Smooth muscle cell (in vitro differentiated cells): ENCODE measurements around the gene KSR1. TPM values are rescaled to one million over a fixed set of nuclear protein-coding genes. Genes with fewer than 3 reads are reported as not detected.
"Not testable (repeated sequence)": the region's sequence is repeated elsewhere in the genome, so short reads cannot be mapped to it uniquely, and the experiment has no call there.

ENCODE experiments used
- DNase-seq: peaks from one replicate; lab custom pipeline; 2025; ENCODE audit not compliant: unreplicated experiment; lab: John Stamatoyannopoulos, UW
- H2AFZ ChIP-seq: fragments of 200-600 bp; sonication (generic); 2 replicates; pipeline ENCODE4 v1.6.0; 2016; ENCODE audit warnings: antibody characterized with exemption, low read depth, mild to moderate bottlenecking
- H3F3A ChIP-seq: fragments of 200-600 bp; sonication (generic); 2 replicates; pipeline ENCODE4 v1.6.0; 2017; ENCODE audit warnings: antibody characterized with exemption, low read depth
- H3K27ac ChIP-seq: fragments of 200-600 bp; sonication (generic); 2 replicates; pipeline ENCODE4 v1.5.1; 2016; ENCODE audit warnings: low read depth, mild to moderate bottlenecking
- H3K27me3 ChIP-seq: fragments of 200-600 bp; sonication (generic); 2 replicates; pipeline ENCODE4 v1.6.1; 2016; ENCODE audit warnings: low read depth, mild to moderate bottlenecking
- H3K36me3 ChIP-seq: fragments of 200-600 bp; sonication (generic); 2 replicates; pipeline ENCODE4 v1.5.1; 2016; ENCODE audit warnings: low read depth
- H3K4me1 ChIP-seq: fragments of 200-600 bp; sonication (generic); 2 replicates; pipeline ENCODE4 v1.5.1; 2016; ENCODE audit warnings: low read depth
- H3K4me2 ChIP-seq: fragments of 200-600 bp; sonication (generic); 2 replicates; pipeline ENCODE4 v1.6.0; 2016; ENCODE audit warnings: mild to moderate bottlenecking
- H3K4me3 ChIP-seq: fragments of 200-600 bp; sonication (generic); 2 replicates; pipeline ENCODE4 v1.5.1; 2016; ENCODE audit warnings: mild to moderate bottlenecking
- H3K79me2 ChIP-seq: fragments of 200-600 bp; sonication (generic); 2 replicates; pipeline ENCODE4 v1.6.0; 2016; ENCODE audit warnings: low read depth, mild to moderate bottlenecking
- H3K9ac ChIP-seq: fragments of 200-600 bp; sonication (generic); 2 replicates; pipeline ENCODE4 v1.6.0; 2016; ENCODE audit warnings: low read depth
- H3K9me3 ChIP-seq: fragments of 200-600 bp; sonication (generic); replicated peaks from 2 replicates; pipeline ENCODE4 v1.5.1; 2016; ENCODE audit warnings: low read depth
- H4K20me1 ChIP-seq: fragments of 200-600 bp; sonication (generic); 2 replicates; pipeline ENCODE4 v1.6.0; 2016; ENCODE audit warnings: low read depth
- WGBS: methylation state at CpG from one replicate; pipeline ENCODE4 v1.1.7; 2016; ENCODE audit warnings: low lambda C conversion rate; 5-methylcytosine and 5-hydroxymethylcytosine counted together
- polyA plus RNA-seq: library from polyadenylated mRNA; unstranded; fragments of >200 nt; fragmentation: Nextera tagmentation; extraction: Ambion mirVana; gene quantifications from 2 replicates; pipeline ENCODE4 v1.2.1, GENCODE V29; 2016
- small RNA-seq: library from RNA; depleted of rRNA; stranded (forward); fragments of <200 nt; gene quantifications from one replicate; pipeline ENCODE3, GENCODE V24; 2014
- total RNA-seq: library from RNA; depleted of rRNA; stranded (reverse); fragments of >200 nt; gene quantifications from 2 replicates; pipeline ENCODE4 v1.2.3, GENCODE V29; 2014
- TF ChIP-seq, protein P1 (sequence below): fragments of 200-600 bp; sonication (generic); IDR thresholded peaks from 2 replicates; pipeline ENCODE4 v1.5.1; 2017; ENCODE audit warnings: borderline replicate concordance, mild to moderate bottlenecking, antibody characterized with exemption; ENCODE audit not compliant: insufficient read depth, poor library complexity, severe bottlenecking

Gene KSR1
- total and polyA plus RNA-seq, 2 experiments from 2014 or later, result 40.4 to 65.1 TPM

DNA sequence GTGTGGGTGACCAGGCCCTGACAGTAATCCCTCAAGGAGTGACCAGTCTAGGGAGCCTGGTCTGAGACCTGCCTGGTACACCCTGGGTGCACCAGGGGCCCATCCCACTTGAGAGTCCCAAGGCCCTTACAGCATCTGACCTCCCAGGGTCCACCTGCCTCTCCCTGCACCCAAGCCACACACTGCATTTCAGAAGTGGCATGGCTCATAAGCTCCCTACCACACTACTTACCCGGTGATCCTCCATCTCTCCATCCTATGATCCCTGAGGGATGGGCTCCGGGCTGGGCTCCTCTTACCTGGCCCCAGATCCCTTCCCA is 215.3 kb downstream of the KSR1 start:
- no peak overlapping the region for H3K27ac ChIP-seq
- no peaks in the 10 kb centered on the region for H3K36me3 ChIP-seq
- H3K9ac ChIP-seq, result no peak overlapping the region
- H3K9me3 ChIP-seq, result no peaks in the 10 kb centered on the region
- H2AFZ ChIP-seq, result no peak overlapping the region
- TF ChIP-seq, protein P1, sequence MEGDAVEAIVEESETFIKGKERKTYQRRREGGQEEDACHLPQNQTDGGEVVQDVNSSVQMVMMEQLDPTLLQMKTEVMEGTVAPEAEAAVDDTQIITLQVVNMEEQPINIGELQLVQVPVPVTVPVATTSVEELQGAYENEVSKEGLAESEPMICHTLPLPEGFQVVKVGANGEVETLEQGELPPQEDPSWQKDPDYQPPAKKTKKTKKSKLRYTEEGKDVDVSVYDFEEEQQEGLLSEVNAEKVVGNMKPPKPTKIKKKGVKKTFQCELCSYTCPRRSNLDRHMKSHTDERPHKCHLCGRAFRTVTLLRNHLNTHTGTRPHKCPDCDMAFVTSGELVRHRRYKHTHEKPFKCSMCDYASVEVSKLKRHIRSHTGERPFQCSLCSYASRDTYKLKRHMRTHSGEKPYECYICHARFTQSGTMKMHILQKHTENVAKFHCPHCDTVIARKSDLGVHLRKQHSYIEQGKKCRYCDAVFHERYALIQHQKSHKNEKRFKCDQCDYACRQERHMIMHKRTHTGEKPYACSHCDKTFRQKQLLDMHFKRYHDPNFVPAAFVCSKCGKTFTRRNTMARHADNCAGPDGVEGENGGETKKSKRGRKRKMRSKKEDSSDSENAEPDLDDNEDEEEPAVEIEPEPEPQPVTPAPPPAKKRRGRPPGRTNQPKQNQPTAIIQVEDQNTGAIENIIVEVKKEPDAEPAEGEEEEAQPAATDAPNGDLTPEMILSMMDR, result no peak
- H3K4me1 ChIP-seq, result no peaks in the 10 kb centered on the region
- no peak for DNase-seq
- no peaks in the 10 kb centered on the region for H3F3A ChIP-seq
- 90% methylated on average over 2 of the region's 2 CpGs for WGBS
- no peaks in the 10 kb centered on the region for H3K27me3 ChIP-seq
- H3K79me2 ChIP-seq, result no peaks in the 10 kb centered on the region
- no peak overlapping the region for H3K4me2 ChIP-seq
- no peaks in the 10 kb centered on the region for H4K20me1 ChIP-seq
- no peak overlapping the region for H3K4me3 ChIP-seq

DNA sequence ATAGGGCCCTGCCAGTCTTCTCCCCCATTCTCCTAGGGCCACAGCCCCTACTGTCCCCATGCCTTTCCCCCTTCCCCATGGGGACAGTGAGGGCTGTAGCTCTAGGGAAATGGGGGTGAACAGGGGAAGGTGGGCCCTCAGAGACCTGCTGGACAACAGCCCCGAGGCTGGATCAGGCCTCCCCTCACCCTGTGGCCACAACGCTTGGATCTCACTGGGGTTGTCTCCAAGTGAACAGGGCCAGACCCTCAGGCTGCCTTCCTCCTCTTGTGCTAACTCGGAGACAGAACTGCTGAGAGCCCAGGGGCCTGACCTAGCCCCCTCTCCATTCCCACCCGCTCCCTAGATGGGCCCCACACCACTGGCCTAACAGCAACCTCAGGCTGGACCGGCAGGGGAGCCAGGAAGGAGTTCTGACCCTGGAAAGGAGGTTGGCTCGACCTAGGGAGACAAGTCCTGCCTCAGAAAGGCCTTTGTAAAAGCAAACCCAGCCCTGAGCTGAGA is 215.8 kb downstream of the KSR1 start:
- H4K20me1 ChIP-seq, H3K9ac ChIP-seq, H3K36me3 ChIP-seq, H3K27ac ChIP-seq, H3K4me2 ChIP-seq, H3K4me3 ChIP-seq, H3K79me2 ChIP-seq, H3F3A ChIP-seq, DNase-seq, H3K27me3 ChIP-seq, H3K4me1 ChIP-seq, H3K9me3 ChIP-seq, H2AFZ ChIP-seq: not testable (repeated sequence)
- 77% methylated on average over 6 of the region's 6 CpGs for WGBS

DNA sequence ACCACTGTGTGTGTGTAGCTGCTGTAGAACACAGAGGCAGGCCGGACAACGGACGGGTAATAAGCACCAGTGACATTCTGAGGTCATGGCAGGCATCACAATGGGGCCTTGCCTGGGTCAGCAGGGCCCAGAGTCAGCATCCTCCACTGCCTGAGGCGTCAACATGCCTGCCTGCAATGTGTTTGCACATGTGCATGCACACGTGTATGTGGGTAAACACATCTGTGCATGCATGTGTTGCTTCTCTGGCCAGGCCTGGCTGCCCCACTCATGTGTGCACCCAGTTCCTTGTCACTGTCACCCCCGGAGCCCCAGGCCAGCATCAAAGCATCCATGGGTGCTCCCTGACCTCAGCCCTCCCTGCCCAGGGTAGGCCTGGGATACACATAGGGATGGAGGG is 218.1 kb downstream of the KSR1 start:
- H4K20me1 ChIP-seq, result no peaks in the 10 kb centered on the region
- H3K36me3 ChIP-seq, result no peaks in the 10 kb centered on the region
- H3K27me3 ChIP-seq, result peaks cover 4% of the 10 kb centered on the region
- H3K4me2 ChIP-seq, result no peak overlapping the region
- DNase-seq, result no peak
- 86% methylated on average over 6 of the region's 6 CpGs for WGBS
- no peaks in the 10 kb centered on the region for H3K4me1 ChIP-seq
- no peak overlapping the region for H3K4me3 ChIP-seq
- H2AFZ ChIP-seq, result no peak overlapping the region
- H3K9ac ChIP-seq, result no peak overlapping the region
- H3F3A ChIP-seq, result no peaks in the 10 kb centered on the region
- H3K79me2 ChIP-seq, result no peaks in the 10 kb centered on the region
- TF ChIP-seq, protein P1, result no peak
- no peaks in the 10 kb centered on the region for H3K9me3 ChIP-seq
- H3K27ac ChIP-seq, result no peak overlapping the region

Small RNA genes within 50 kb of the gene (small RNA-seq; reads per million reads assigned to genes)
- not detected for gene AC015688.5

Other genes starting within 250 kb of the KSR1 start
- gene WSB1, start 162.3 kb upstream of the KSR1 start, total RNA-seq, result 256 and 329 TPM in 2 replicates
- gene WSB1, start 162.3 kb upstream of the KSR1 start, polyA plus RNA-seq, result 156 and 249 TPM in 2 replicates
- 5.8 and 20.6 TPM in 2 replicates for gene LGALS9, start 174.7 kb downstream of the KSR1 start, total RNA-seq
- gene LGALS9, start 174.7 kb downstream of the KSR1 start, polyA plus RNA-seq, result 9.7 and 21.7 TPM in 2 replicates